GDM1 (cell line): ENCODE measurements around the gene CCNDBP1.
"Not testable (repeated sequence)": the region's sequence is repeated elsewhere in the genome, so short reads cannot be mapped to it uniquely, and the experiment has no call there.

ENCODE experiments used
- DNase-seq: peaks from one replicate; lab custom pipeline; 2025; lab: John Stamatoyannopoulos, UW

Gene CCNDBP1

DNA sequence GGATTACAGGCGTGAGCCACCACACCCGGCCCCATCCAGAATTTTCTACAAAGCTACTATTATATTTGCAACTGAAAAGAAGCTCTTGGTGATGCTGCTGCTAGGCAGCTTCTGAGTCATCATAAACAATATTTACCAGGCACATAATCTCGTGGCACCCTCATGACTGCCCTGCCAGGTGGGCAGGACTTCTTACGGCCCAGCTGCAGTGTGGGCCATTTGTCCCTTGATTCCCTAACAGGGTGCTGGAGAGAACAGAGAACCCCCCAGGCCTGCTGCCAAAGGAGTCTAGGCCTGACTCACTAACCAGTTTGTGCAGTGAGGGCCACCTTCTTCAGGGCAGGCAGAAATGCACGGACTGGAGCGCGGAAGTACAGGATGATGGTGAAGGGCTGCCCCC, 30.8 kb downstream of the CCNDBP1 start:
- DNase-seq = no peak

GRCh38 chr15:43218908-43219706, 33.9 kb downstream of the CCNDBP1 start:
- DNase-seq = no peak

DNA sequence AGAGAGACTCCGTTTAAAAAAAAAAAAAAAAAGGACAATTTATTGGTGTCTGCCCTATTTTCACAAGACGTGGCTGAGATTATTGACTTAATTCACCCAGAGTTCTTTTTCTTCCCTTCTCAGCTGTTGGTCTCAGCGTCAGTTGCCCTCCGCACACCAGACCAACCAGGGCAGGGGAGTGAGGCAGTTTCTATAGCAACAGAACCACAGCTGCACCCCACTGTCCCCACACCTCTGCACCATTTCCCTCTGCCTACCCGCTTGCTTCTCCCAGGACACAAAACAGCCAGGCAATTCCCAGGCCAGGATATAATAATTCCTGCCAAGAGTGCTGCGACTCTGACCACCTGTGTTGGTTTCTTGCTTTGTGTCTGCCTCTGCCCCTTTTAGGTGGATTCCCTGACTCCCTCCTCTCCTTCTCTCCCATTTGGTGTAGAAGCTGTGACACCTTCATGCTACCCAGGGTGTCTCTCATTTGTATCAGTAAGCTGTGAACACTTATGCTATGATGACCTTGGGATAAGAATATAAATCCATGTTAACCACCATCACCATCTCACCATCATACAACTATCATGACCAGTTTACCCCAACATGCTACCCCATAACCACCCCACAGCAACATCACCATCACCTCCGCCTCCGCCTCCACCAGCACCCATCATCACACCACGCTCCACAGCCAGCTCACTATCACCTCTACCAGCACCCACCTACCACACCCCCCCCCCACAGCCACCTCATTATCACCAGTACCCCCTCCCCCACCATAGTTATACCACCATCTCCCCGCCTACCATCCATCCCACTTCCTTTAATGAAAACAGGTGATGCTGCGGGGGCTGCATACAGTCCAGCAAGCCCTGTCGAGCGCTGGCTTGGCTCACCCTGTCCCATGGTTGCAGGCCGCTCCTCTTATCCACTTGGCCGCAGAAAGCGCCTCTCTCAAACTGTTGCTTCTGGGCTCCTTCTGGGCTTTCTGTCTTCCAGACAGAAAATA, 35.0 kb downstream of the CCNDBP1 start:
- no peak for DNase-seq

GRCh38 chr15:43220991-43221403, 35.8 kb downstream of the CCNDBP1 start, which contains the start of gene EPB42:
TSS of gene EPB42 (minus strand) at chr15:43221018. CDS start at chr15:43220825, 193 bp downstream.
- no peak for DNase-seq

DNA sequence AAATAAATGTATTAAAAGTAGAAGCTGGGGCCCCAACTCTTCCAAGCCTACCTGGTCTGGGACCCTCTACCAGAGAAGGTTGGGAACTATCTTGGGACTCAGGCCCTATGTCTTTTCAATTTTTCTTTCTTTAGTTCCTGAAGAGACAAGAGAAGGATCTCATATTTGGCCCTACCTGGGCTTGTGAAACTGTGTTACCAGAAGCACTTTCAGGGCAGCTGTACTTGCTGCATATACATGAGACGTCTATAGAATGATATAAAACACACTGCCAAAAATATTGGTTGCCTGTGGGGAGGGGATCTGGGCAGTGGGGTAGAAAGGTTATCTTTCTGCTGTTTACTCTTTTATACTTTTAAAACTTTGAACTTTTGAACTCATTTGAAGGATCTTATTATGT, 36.2 kb downstream of the CCNDBP1 start:
- no peak for DNase-seq

- peak; percentile 72 for DNase-seq
Measured at GRCh38 chr15:43225201-43225949, 40.2 kb downstream of the CCNDBP1 start.

DNA sequence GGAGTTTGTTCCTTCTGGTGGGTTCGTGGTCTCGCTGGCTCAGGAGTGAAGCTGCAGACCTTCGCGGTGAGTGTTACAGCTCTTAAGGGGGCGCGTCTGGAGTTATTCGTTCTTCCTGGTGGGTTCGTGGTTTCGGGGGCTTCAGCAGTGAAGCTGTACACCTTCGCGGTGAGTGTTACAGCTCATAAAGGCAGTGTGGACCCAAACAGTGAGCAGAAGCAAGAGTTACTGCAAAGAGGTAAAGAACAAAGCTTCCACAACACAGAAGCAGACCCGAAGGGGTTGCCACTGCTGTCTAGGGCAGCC, 40.7 kb downstream of the CCNDBP1 start:
- DNase-seq = not testable (repeated sequence)

DNA sequence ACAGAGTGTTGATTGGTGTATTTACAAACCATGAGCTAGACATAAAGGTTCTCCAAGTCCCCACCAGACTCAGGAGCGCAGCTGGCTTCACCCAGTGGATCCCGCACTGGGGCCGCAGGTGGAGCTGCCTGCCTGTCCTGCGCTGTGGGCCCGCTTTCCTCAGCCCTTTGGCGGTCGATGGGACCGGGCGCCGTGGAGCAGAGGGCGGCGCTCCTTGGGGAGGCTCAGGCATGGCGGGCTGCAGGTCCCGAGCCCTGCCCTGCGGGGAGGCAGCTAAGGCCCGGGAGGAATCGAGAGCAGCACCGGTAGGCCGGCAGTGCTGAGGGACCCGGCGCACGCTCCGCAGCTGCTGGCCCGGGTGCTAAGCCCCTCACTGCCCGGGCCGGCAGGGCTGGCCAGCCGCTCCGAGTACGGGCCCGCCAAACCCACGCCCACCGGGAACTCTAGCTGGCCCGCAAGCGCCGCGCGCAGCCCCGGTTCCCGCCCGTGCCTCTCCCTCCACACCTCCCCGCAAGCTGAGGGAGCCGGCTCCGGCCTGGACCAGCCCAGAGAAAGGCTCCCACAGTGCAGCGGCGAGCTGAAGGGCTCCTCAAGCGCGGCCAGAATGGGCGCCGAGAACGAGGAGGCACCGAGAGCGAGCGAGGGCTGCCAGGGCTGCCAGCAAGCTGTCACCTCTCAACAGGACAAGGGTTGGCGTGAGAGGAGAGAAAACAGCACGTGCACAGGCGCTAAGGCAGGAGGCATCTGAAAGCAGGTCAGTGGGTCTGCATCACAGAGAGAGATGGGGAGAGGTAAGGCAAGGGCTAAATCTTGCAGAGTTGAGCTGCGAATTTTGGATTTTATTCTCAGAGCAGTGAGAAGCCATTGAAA, 41.5 kb downstream of the CCNDBP1 start:
- DNase-seq = no peak

GRCh38 chr15:43229977-43230376, 44.8 kb downstream of the CCNDBP1 start:
- no peak for DNase-seq

GRCh38 chr15:43230640-43231115, 45.5 kb downstream of the CCNDBP1 start:
- peak; percentile 32 for DNase-seq

GRCh38 chr15:43232289-43232874, 47.2 kb downstream of the CCNDBP1 start:
- DNase-seq = no peak

GRCh38 chr15:43235536-43235935, 50.3 kb downstream of the CCNDBP1 start:
- DNase-seq = no peak

DNA sequence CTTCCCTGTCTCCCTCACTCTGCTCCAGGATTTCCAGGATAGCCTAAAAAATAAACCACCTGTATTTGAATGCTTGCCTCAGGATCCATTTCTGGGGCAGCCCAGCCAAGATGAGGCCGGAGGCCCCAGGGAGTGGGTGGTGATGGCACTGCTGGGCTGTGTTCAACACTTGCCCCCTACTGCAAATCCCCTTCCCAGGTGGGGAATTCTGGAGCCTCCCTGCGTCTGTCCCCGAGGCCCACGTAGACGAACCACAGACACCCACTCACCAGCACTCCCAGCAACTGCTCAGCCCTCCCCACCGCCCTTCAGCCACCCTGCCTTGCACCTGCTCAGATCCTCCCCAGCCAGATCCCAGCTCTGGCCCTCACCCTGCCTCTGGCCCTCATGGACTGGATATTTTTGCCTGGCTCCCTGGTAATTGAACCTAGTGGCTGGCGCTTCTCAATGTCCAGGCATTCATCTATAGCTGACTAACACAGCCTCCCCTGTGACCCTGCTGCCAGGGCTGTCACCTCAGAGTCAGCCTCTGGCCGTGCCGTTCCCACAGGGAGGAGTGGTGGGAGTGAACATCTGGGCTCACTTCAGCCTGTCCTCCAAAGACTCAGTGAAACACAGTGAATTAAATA, 52.8 kb downstream of the CCNDBP1 start:
- DNase-seq = no peak

- no peak for DNase-seq
Measured at GRCh38 chr15:43238671-43239131, 53.5 kb downstream of the CCNDBP1 start.

DNA sequence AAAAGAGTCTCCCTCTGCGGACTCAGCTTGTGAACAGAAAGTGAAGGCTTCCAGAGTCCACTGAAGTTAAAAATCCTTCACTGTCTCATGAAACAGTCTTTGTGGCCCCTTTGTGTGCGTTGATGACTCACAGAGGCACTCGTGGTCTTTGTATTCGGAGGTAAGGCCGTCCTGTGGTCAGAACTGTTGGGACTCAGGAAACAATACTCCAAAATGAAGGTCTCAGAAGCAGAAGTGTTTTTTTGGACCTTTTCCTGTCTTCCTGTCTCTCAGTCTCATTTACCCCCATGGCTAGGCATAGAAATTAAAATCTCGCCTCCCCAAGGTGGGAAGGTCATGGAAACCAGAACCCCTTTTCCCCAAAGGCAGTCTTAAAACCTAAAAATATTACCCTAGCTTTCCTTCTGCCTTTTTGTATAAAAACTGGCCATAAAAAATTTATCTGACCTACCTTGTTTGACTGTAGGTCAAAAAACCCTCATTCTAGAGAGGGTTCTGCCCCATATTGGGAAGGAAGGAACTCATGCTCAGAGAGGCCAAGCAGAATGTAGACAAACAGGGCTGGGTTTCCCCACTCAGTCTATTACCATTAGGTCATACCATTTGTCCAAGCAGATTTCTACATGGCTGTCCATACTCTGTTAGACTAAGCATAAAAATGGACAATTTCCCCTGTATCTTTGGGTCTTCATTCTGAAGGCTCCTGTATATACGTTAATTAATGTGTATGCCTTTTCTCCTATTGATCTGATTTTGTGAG, 54.7 kb downstream of the CCNDBP1 start:
- peak; percentile 84 for DNase-seq

GRCh38 chr15:43241100-43241499, 55.9 kb downstream of the CCNDBP1 start:
- no peak for DNase-seq

DNA sequence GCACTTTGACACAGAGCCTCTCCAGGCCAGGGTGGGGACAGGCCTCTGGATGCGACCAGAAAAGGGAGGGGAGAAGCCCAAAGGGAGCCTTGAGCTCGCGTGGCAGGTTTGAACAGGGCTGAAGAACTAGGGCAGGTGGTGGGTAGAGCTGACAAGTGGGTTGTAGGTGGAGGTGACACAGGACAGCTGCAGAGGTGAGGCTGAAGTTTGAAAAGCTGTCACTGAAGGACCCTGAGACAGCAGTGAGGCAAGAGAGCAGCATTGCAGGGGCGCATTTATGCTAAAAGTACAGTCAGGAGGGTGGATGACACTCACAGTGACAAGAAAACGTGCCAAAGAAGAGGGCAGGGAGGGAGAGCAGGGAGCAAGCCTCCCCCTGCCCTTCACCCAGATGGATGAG, 57.4 kb downstream of the CCNDBP1 start:
- no peak for DNase-seq

GRCh38 chr15:43243020-43243645, 57.9 kb downstream of the CCNDBP1 start:
- no peak for DNase-seq

- no peak for DNase-seq
Measured at GRCh38 chr15:43244092-43244491, 58.9 kb downstream of the CCNDBP1 start.
